HEK293 (cell line): ENCODE results near the gene UBE2C.

Experiments used
- CTCF ChIA-PET: fragments of 350-600 bp; formaldehyde crosslinking; extraction: SDS; loops from one replicate; lab custom pipeline; 2021; ENCODE audit warnings: antibody characterized with exemption; lab: Yijun Ruan, JAX
- POLR2A ChIA-PET: fragments of 300-600 bp; formaldehyde crosslinking; extraction: SDS; loops from one replicate; lab custom pipeline; 2020; ENCODE audit warnings: antibody characterized with exemption, inconsistent platforms; lab: Yijun Ruan, JAX
- H3K27ac ChIP-seq: fragments of 200-500 bp; sonication (Bioruptor generic); 2 replicates; pipeline ENCODE4 v1.5.1; 2014; ENCODE audit warnings: low read depth, low read length, control low read depth, inconsistent platforms; ENCODE audit errors: extremely low read depth
- H3K36me3 ChIP-seq, 2 experiments: fragments of 200-500 bp in 1 of 2; sonication (Bioruptor generic) in 1 of 2; 1 replicate in 1 of 2; 2 replicates in 1 of 2; pipeline ENCODE4 v1.5.1; 2014 to 2017; ENCODE audit warnings: inconsistent platforms in 2 of 2, low read length in 2 of 2; ENCODE audit not compliant: control insufficient read depth in 2 of 2, insufficient read depth in 1 of 2
- H3K4me1 ChIP-seq: fragments of 200-500 bp; sonication (Bioruptor generic); 2 replicates; pipeline ENCODE4 v1.5.1; 2014; ENCODE audit warnings: mild to moderate bottlenecking, low read length, inconsistent platforms; ENCODE audit not compliant: control insufficient read depth, insufficient read depth
- H3K4me3 ChIP-seq: 2 replicates; pipeline ENCODE4 v1.5.1; 2011; ENCODE audit warnings: low read depth, mild to moderate bottlenecking, control low read depth, low read length, moderate library complexity
- H3K9me3 ChIP-seq: fragments of 200-500 bp; sonication (Bioruptor generic); 2 replicates; pipeline ENCODE4 v1.5.1; 2014; ENCODE audit warnings: low read depth, low read length, inconsistent platforms; ENCODE audit not compliant: control insufficient read depth, insufficient read depth
- BCL11A ChIP-seq: fragments of 450-650 bp; formaldehyde crosslinking; IDR thresholded peaks from 2 replicates; pipeline ENCODE4 v1.5.1; 2016; ENCODE audit warnings: low read depth, missing biosample characterization, missing genetic modification characterization
- GLI2 ChIP-seq: fragments of 450-650 bp; formaldehyde crosslinking; IDR thresholded peaks from 2 replicates; pipeline ENCODE4; 2017; ENCODE audit warnings: missing biosample characterization, missing genetic modification characterization, low read depth, borderline replicate concordance
- GLIS2 ChIP-seq: fragments of 450-650 bp; formaldehyde crosslinking; IDR thresholded peaks from 2 replicates; pipeline ENCODE4 v1.5.1; 2016; ENCODE audit warnings: missing biosample characterization, missing genetic modification characterization
- PRDM1 ChIP-seq: fragments of 450-650 bp; formaldehyde crosslinking; IDR thresholded peaks from 2 replicates; pipeline ENCODE4; 2016; ENCODE audit warnings: missing biosample characterization, missing genetic modification characterization
- RBAK ChIP-seq: fragments of 450-650 bp; formaldehyde crosslinking; IDR thresholded peaks from 2 replicates; pipeline ENCODE4 v1.5.1; 2016; ENCODE audit warnings: missing biosample characterization, missing genetic modification characterization
- TRIM28 ChIP-seq: IDR thresholded peaks from 2 replicates; pipeline ENCODE4 v1.6.1; 2011; ENCODE audit warnings: low read length, control low read depth, borderline replicate concordance
- ZBTB10 ChIP-seq: fragments of 450-650 bp; formaldehyde crosslinking; IDR thresholded peaks from 2 replicates; pipeline ENCODE4 v1.5.1; 2016; ENCODE audit warnings: missing biosample characterization, missing genetic modification characterization
- ZFP41 ChIP-seq: fragments of 450-650 bp; formaldehyde crosslinking; IDR thresholded peaks from 2 replicates; pipeline ENCODE4 v1.5.1; 2016; ENCODE audit warnings: missing biosample characterization, missing genetic modification characterization, borderline replicate concordance
- ZFP69B ChIP-seq: fragments of 450-650 bp; formaldehyde crosslinking; IDR thresholded peaks from 2 replicates; pipeline ENCODE4 v1.5.1; 2016; ENCODE audit warnings: missing biosample characterization, missing genetic modification characterization
- ZNF248 ChIP-seq: fragments of 450-650 bp; formaldehyde crosslinking; IDR thresholded peaks from 2 replicates; pipeline ENCODE4 v1.5.1; 2017; ENCODE audit warnings: missing biosample characterization, missing genetic modification characterization
- ZNF398 ChIP-seq: fragments of 450-650 bp; formaldehyde crosslinking; IDR thresholded peaks from 2 replicates; pipeline ENCODE4 v1.5.1; 2017; ENCODE audit warnings: missing biosample characterization, missing genetic modification characterization
- ZNF510 ChIP-seq: fragments of 450-650 bp; formaldehyde crosslinking; IDR thresholded peaks from 2 replicates; pipeline ENCODE4 v1.5.1; 2018; ENCODE audit warnings: mild to moderate bottlenecking, missing genetic modification characterization, missing biosample characterization; ENCODE audit not compliant: insufficient replicate concordance
- ZNF561 ChIP-seq: fragments of 450-650 bp; IDR thresholded peaks from 2 replicates; pipeline ENCODE4 v1.5.1; 2018; ENCODE audit warnings: missing biosample characterization, missing genetic modification characterization, borderline replicate concordance
- ZNF639 ChIP-seq: fragments of 450-650 bp; formaldehyde crosslinking; IDR thresholded peaks from 2 replicates; pipeline ENCODE4 v1.5.1; 2016; ENCODE audit warnings: missing biosample characterization, missing genetic modification characterization
- ZNF747 ChIP-seq: fragments of 450-650 bp; formaldehyde crosslinking; IDR thresholded peaks from 2 replicates; pipeline ENCODE4 v1.5.1; 2016; ENCODE audit warnings: missing biosample characterization, missing genetic modification characterization
- ZNF76 ChIP-seq: fragments of 450-650 bp; formaldehyde crosslinking; IDR thresholded peaks from 2 replicates; pipeline ENCODE4; 2016; ENCODE audit warnings: low read depth, missing biosample characterization, missing genetic modification characterization, borderline replicate concordance
- TF ChIP-seq, protein P1 (sequence below): fragments of 450-650 bp; formaldehyde crosslinking; IDR thresholded peaks from 2 replicates; pipeline ENCODE4 v1.5.1; 2016; ENCODE audit warnings: missing biosample characterization, missing genetic modification characterization, borderline replicate concordance
- TF ChIP-seq, protein P2 (sequence below): fragments of 450-650 bp; IDR thresholded peaks from 2 replicates; pipeline ENCODE4 v1.5.1; 2018; ENCODE audit warnings: missing biosample characterization, mild to moderate bottlenecking, missing genetic modification characterization
- TF ChIP-seq, protein P3 (sequence below): fragments of 450-650 bp; formaldehyde crosslinking; IDR thresholded peaks from 2 replicates; pipeline ENCODE4 v1.5.1; 2016; ENCODE audit warnings: missing biosample characterization, missing genetic modification characterization

The UBE2C gene

GRCh38 chr20:45816951-45817350, 4.5 kb downstream of the UBE2C start:
- Histone ChIP-seq H3K36me3 (peaks cover 0 to 47% of the 10 kb centered on the region in 2 experiments; a peak in 2 of 3 replicates), H3K27ac (peak overlapping the region; percentile 21; the same call in 1 of the 2 replicates), H3K9me3 (no peaks in the 10 kb centered on the region), H3K4me1 (peaks cover 7% of the 10 kb centered on the region; the same call in 1 of the 2 replicates), H3K4me3 (no peak overlapping the region)
- CTCF ChIA-PET = interaction anchor here (1.2 to 4.3 kb wide), 2 partner anchors 17 to 154 kb away, joined by 3 to 21 read pairs; no protein-coding TSS in a partner anchor
- POLR2A ChIA-PET = interaction anchor here (0.6 to 1.2 kb wide), 5 partner anchors 9 to 928 kb away, joined by 3 to 5 read pairs (median 4); partner anchors contain the start of gene ZSWIM1
- TF ChIP-seq, protein P1, sequence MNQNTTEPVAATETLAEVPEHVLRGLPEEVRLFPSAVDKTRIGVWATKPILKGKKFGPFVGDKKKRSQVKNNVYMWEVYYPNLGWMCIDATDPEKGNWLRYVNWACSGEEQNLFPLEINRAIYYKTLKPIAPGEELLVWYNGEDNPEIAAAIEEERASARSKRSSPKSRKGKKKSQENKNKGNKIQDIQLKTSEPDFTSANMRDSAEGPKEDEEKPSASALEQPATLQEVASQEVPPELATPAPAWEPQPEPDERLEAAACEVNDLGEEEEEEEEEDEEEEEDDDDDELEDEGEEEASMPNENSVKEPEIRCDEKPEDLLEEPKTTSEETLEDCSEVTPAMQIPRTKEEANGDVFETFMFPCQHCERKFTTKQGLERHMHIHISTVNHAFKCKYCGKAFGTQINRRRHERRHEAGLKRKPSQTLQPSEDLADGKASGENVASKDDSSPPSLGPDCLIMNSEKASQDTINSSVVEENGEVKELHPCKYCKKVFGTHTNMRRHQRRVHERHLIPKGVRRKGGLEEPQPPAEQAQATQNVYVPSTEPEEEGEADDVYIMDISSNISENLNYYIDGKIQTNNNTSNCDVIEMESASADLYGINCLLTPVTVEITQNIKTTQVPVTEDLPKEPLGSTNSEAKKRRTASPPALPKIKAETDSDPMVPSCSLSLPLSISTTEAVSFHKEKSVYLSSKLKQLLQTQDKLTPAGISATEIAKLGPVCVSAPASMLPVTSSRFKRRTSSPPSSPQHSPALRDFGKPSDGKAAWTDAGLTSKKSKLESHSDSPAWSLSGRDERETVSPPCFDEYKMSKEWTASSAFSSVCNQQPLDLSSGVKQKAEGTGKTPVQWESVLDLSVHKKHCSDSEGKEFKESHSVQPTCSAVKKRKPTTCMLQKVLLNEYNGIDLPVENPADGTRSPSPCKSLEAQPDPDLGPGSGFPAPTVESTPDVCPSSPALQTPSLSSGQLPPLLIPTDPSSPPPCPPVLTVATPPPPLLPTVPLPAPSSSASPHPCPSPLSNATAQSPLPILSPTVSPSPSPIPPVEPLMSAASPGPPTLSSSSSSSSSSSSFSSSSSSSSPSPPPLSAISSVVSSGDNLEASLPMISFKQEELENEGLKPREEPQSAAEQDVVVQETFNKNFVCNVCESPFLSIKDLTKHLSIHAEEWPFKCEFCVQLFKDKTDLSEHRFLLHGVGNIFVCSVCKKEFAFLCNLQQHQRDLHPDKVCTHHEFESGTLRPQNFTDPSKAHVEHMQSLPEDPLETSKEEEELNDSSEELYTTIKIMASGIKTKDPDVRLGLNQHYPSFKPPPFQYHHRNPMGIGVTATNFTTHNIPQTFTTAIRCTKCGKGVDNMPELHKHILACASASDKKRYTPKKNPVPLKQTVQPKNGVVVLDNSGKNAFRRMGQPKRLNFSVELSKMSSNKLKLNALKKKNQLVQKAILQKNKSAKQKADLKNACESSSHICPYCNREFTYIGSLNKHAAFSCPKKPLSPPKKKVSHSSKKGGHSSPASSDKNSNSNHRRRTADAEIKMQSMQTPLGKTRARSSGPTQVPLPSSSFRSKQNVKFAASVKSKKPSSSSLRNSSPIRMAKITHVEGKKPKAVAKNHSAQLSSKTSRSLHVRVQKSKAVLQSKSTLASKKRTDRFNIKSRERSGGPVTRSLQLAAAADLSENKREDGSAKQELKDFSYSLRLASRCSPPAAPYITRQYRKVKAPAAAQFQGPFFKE (tag by site-specific recombination) = no peak
- TF ChIP-seq ZNF561 (tag by site-specific recombination) (no peak), ZBTB10 (tag by site-specific recombination) (no peak), ZNF398 (no peak), GLIS2 (tag by site-specific recombination) (no peak), ZFP41 (tag by site-specific recombination) (no peak), ZNF510 (no peak), ZNF248 (tag by site-specific recombination) (no peak), ZNF76 (tag by site-specific recombination) (no peak), BCL11A (tag by site-specific recombination) (no peak), PRDM1 (no peak), ZFP69B (tag by site-specific recombination) (no peak), TRIM28 (no peak), ZNF747 (tag by site-specific recombination) (no peak), GLI2 (no peak), RBAK (no peak), ZNF639 (tag by site-specific recombination) (no peak)
- TF ChIP-seq, protein P2, sequence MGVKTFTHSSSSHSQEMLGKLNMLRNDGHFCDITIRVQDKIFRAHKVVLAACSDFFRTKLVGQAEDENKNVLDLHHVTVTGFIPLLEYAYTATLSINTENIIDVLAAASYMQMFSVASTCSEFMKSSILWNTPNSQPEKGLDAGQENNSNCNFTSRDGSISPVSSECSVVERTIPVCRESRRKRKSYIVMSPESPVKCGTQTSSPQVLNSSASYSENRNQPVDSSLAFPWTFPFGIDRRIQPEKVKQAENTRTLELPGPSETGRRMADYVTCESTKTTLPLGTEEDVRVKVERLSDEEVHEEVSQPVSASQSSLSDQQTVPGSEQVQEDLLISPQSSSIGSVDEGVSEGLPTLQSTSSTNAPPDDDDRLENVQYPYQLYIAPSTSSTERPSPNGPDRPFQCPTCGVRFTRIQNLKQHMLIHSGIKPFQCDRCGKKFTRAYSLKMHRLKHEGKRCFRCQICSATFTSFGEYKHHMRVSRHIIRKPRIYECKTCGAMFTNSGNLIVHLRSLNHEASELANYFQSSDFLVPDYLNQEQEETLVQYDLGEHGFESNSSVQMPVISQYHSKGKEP (tag by site-specific recombination) = no peak
- TF ChIP-seq, protein P3, sequence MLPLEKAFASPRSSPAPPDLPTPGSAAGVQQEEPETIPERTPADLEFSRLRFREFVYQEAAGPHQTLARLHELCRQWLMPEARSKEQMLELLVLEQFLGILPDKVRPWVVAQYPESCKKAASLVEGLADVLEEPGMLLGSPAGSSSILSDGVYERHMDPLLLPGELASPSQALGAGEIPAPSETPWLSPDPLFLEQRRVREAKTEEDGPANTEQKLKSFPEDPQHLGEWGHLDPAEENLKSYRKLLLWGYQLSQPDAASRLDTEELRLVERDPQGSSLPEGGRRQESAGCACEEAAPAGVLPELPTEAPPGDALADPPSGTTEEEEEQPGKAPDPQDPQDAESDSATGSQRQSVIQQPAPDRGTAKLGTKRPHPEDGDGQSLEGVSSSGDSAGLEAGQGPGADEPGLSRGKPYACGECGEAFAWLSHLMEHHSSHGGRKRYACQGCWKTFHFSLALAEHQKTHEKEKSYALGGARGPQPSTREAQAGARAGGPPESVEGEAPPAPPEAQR (tag by site-specific recombination) = no peak
